BJ (cell line): Measurements from ENCODE around the gene DOCK6. TPM values are rescaled to one million over a fixed set of nuclear protein-coding genes. Genes with fewer than 3 reads are reported as not detected.

Experiments
- CTCF ChIA-PET: fragments of 350-600 bp; formaldehyde crosslinking; extraction: SDS; loops from one replicate; lab custom pipeline; 2021; ENCODE audit warnings: antibody characterized with exemption, inconsistent platforms; lab: Yijun Ruan, JAX
- POLR2A ChIA-PET: fragments of 300-600 bp; sonication (Branson Sonifier 250); formaldehyde crosslinking; extraction: SDS; loops from one replicate; lab custom pipeline; 2021; ENCODE audit warnings: antibody characterized with exemption; lab: Charles Lee
- DNase-seq: peaks from one replicate; pipeline ENCODE4 v3.0.0-alpha.2; 2011; ENCODE audit warnings: low read depth
- H3K27me3 ChIP-seq: 2 replicates; pipeline ENCODE4 v1.6.0; 2011; ENCODE audit warnings: low read length; ENCODE audit not compliant: control insufficient read depth, insufficient read depth
- H3K36me3 ChIP-seq: 2 replicates; pipeline ENCODE4 v1.5.1; 2011; ENCODE audit warnings: low read length; ENCODE audit not compliant: control insufficient read depth, insufficient read depth
- H3K4me3 ChIP-seq: 2 replicates; pipeline ENCODE4 v1.5.1; 2011; ENCODE audit warnings: low read depth, mild to moderate bottlenecking, control low read depth, low read length
- polyA plus RNA-seq: library from polyadenylated mRNA; depleted of rRNA; stranded (reverse); fragments of >200 nt; gene quantifications from 2 replicates; pipeline ENCODE4 v1.2.3, GENCODE V29; 2011
- TF ChIP-seq, protein P1 (sequence below): IDR thresholded peaks from 2 replicates; pipeline ENCODE4 v1.5.1; 2011; ENCODE audit warnings: low read depth, mild to moderate bottlenecking, control low read depth, inconsistent platforms, low read length, moderate library complexity; ENCODE audit not compliant: insufficient read depth

DOCK6 gene
- polyA plus RNA-seq, 1 experiment: 15.2 TPM

DNA sequence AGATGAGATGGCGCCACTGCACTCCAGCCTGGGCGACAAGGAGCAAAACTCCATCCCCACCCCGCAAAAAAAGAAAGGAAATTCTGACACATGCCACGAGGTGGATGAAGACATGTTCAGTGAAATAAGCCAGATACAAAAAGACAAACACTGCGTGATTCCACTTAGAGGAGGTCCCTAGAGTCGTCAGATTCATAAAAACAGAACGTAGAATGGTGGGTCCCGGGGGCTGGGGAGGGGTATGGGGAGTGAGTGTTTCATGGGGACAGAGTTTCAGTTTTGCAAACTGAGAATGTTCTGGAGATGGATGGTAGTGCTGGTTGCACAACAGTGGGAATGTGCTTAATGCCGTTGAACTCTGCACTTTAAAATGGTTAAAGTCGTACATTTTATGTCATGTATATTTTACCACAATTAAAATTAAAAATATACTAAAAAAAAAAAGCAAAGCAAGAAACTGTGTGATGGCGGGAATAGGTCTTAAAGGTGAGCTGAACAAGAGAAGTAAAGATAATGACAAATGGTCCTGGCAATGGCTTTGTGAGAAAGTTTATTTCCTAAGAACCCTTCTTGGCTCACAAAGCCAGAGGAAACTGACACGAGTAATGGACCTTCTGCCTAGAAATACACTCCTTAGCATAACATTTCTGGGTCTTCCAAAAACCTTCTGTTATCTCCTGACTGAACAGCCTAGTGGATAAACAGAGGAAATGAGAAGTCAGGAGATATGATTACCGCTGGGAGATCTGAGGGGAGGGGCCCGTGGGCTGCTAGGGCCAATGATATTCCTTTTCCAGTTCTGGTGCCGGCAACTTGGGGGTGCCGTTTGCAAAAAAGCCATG lies 102.5 kb downstream of the DOCK6 start:
- no peak for DNase-seq
- no peak overlapping the region for H3K4me3 ChIP-seq
- H3K27me3 ChIP-seq: no peaks in the 10 kb centered on the region
- CTCF ChIA-PET: no interaction called here
- POLR2A ChIA-PET: no interaction called here
- H3K36me3 ChIP-seq: peaks cover 3% of the 10 kb centered on the region; the same call in 1 of the 2 replicates
- TF ChIP-seq, protein P1, sequence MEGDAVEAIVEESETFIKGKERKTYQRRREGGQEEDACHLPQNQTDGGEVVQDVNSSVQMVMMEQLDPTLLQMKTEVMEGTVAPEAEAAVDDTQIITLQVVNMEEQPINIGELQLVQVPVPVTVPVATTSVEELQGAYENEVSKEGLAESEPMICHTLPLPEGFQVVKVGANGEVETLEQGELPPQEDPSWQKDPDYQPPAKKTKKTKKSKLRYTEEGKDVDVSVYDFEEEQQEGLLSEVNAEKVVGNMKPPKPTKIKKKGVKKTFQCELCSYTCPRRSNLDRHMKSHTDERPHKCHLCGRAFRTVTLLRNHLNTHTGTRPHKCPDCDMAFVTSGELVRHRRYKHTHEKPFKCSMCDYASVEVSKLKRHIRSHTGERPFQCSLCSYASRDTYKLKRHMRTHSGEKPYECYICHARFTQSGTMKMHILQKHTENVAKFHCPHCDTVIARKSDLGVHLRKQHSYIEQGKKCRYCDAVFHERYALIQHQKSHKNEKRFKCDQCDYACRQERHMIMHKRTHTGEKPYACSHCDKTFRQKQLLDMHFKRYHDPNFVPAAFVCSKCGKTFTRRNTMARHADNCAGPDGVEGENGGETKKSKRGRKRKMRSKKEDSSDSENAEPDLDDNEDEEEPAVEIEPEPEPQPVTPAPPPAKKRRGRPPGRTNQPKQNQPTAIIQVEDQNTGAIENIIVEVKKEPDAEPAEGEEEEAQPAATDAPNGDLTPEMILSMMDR: no peak

DNA sequence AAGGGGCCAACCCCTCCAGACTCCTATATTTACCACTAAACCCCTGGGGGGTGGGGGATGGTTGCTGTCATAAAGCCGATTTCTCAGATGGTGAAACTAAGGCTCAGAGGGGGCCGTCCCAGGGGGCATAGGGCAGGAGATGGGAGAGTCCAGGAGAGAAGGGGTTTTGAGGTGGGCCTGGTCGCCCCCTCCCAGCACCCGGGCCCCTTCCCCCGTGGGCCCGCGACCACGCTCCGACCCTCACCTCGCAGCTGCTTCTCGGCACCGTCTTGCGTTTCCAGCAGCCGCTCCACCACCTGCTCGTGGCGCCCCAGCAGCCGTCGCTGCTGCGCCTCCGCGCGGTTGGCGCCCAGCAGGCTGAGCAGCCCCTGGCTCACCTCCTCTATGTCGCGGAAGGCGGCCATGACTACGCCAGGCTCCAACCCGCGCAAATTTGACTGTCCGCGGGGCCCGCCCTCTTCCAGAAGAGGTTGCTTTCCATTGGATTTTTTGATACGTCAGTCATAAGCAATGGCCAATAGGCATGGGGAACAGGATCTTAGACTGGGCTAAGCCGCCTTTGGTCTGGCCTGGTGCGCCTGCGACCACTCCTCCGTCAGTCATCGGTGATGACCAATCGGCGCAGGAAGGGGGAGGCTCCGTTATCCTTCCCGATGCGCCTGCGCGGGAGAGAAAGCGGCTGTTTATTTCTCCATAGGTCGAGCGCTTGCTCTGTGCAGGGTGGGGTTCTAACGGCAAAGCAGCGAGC lies 106.8 kb downstream of the DOCK6 start, which contains the start of gene SPC24:
TSS of gene SPC24 (minus strand) at position 410 of the 748 bp plus-strand sequence. CDS start at position 404, 6 bp downstream.
- TF ChIP-seq, protein P1: no peak
- Histone ChIP-seq H3K4me3 (peak within 1 kb of the TSS; percentile 77), H3K36me3 (no peaks in the 10 kb centered on the region), H3K27me3 (no peaks in the 10 kb centered on the region)
- POLR2A ChIA-PET: no interaction called here
- DNase-seq: peak; percentile 91
- CTCF ChIA-PET: interaction anchor here (0.8 to 2.1 kb wide), 3 partner anchors 9 to 39 kb away, joined by 3 to 5 read pairs (median 5); no protein-coding TSS in a partner anchor

DNA sequence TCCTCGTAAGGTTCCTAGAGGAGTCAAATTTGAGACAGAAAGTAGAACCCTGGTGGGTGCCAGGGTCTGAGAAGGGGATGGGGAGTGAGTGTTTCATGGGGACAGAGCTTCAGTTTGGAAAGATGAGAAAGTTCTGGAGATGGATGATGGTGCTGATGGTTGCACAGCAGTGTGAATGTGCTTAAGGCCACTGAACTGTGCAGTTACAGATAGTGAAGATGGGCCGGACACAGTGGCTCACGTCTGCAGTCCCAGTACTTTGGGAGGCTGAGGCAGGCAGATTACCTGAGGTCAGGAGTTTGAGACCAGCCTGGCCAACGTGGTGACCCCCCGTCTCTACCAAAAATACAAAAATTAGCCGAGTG lies 107.7 kb downstream of the DOCK6 start:
- ChIA-PET POLR2A (interaction anchor here (0.6 kb wide), 1 partner anchor 11 kb away, joined by 3 read pairs; no protein-coding TSS in a partner anchor), CTCF (interaction anchor here (0.8 to 2.1 kb wide), 3 partner anchors 10 to 49 kb away, joined by 3 to 5 read pairs (median 5); no protein-coding TSS in a partner anchor)
- no peaks in the 10 kb centered on the region for H3K27me3 ChIP-seq
- no peak for DNase-seq
- no peak overlapping the region for H3K4me3 ChIP-seq
- H3K36me3 ChIP-seq: no peaks in the 10 kb centered on the region
- TF ChIP-seq, protein P1: no peak

DNA sequence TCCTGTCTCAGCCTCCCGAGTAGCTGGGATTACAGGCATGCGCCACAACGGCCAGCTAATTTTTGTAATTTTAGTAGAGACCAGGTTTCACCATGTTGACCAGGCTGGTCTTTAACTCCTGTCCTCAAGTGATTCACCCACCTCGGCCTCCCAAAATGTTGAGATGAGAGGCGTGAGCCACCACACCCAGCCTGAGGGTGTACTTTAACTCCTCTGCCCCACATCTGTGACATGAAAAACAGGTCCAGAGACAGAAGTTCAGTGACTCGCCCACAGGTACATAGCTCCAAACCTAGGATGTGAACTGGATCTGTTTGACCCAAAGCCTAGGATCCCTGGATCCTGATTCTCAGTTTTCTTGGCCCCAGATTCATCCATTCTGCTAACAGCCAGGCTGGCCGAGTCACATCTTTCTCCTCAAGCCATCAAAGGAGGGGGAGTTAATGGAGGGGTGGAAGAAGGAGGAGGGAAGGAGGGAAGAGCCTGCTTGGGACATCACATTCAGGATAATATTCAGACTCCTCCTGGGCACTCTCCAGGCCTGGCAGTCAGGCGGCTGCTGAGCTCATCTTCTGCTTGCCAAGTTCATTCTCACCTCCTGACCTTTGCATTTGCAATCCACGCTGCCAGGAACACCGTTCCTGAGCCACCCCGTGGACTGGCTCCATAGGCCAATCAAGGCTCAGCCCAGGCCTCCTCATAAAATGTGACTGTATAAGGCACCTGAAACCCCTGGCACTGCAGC lies 109.8 kb downstream of the DOCK6 start:
- TF ChIP-seq, protein P1: no peak
- POLR2A ChIA-PET: no interaction called here
- no peaks in the 10 kb centered on the region for H3K27me3 ChIP-seq
- H3K36me3 ChIP-seq: no peaks in the 10 kb centered on the region
- CTCF ChIA-PET: interaction anchor here (1.5 to 1.7 kb wide), 2 partner anchors 14 to 210 kb away, joined by 3 to 6 read pairs; no protein-coding TSS in a partner anchor
- DNase-seq: no peak
- no peak overlapping the region for H3K4me3 ChIP-seq
